B cell (primary cell): ENCODE results near the gene TNFSF12. TPM values are rescaled to one million over a fixed set of nuclear protein-coding genes. Genes with fewer than 3 reads are reported as not detected.
A peak's percentile ranks its signal among the peaks of the same experiment; 100 is the strongest.

Experiments used
- ATAC-seq: fragments of 200-7000 bp; cut with Tn5 transposase; one replicate; pipeline ENCODE4 v1.10.0; 2021; ENCODE audit warnings: low read depth, mild to moderate bottlenecking, moderate number of reproducible peaks, moderate library complexity
- CTCF ChIA-PET: fragments of 350-600 bp; sonication (Branson Sonifier 250); formaldehyde crosslinking; loops from one replicate; lab custom pipeline; 2021; ENCODE audit warnings: antibody characterized with exemption, inconsistent platforms; lab: Charles Lee
- POLR2A ChIA-PET: fragments of 350-600 bp; sonication (Branson Sonifier 250); formaldehyde crosslinking; loops from one replicate; lab custom pipeline; 2021; ENCODE audit warnings: antibody characterized with exemption; lab: Charles Lee
- DNase-seq: peaks from one replicate; pipeline ENCODE4 v3.0.0; 2013
- H2AFZ ChIP-seq: 2 replicates; pipeline ENCODE4 v1.6.1; 2012; ENCODE audit warnings: mild to moderate bottlenecking, low read depth, low read length; ENCODE audit not compliant: insufficient read depth, poor library complexity, severe bottlenecking
- H3K27ac ChIP-seq, 2 donors: 1 replicate in 1 of 2; 2 replicates in 1 of 2; pipeline ENCODE4 v1.5.1; 2012 to 2013; ENCODE audit warnings: low read length in 2 of 2, mild to moderate bottlenecking in 2 of 2, moderate library complexity in 1 of 2
- H3K27me3 ChIP-seq, 4 experiments: fragments of 200-600 bp in 1 of 4; sonication (generic) in 1 of 4; replicated peaks in 1 of 4; 1 replicate in 2 of 4; 2 replicates in 2 of 4; pipeline versions ENCODE4 v1.6.1 to v1.7.0; 2013 to 2016; ENCODE audit warnings: low read length in 3 of 4, mild to moderate bottlenecking in 2 of 4, mixed read lengths in 1 of 4, moderate library complexity in 1 of 4; ENCODE audit not compliant: insufficient read depth in 4 of 4, control insufficient read depth in 3 of 4; ENCODE audit errors: control extremely low read depth in 1 of 4
- H3K36me3 ChIP-seq, 2 experiments: replicated peaks in 1 of 2; 1 replicate in 1 of 2; 2 replicates in 1 of 2; pipeline versions ENCODE4 v1.6.1 to v1.7.1; 2013; ENCODE audit warnings: low read length in 1 of 2; ENCODE audit not compliant: insufficient read depth in 2 of 2, control insufficient read depth in 1 of 2; ENCODE audit errors: control extremely low read depth in 1 of 2, extremely low read depth in 1 of 2
- H3K4me1 ChIP-seq, 2 donors: fragments of 200-600 bp in 1 of 2; sonication (generic) in 1 of 2; 1 replicate in 1 of 2; 2 replicates in 1 of 2; pipeline versions ENCODE4 v1.5.1 to v1.6.1; 2013 to 2017; ENCODE audit warnings: low read length in 2 of 2; ENCODE audit not compliant: control insufficient read depth in 2 of 2, insufficient read depth in 2 of 2
- H3K4me2 ChIP-seq: replicated peaks from 2 replicates; pipeline ENCODE3; 2012; ENCODE audit warnings: mild to moderate bottlenecking, low read depth, low read length; ENCODE audit not compliant: poor library complexity, severe bottlenecking
- H3K4me3 ChIP-seq, 5 experiments: fragments of 200-600 bp in 1 of 5; sonication (generic) in 1 of 5; 1 replicate in 3 of 5; 2 replicates in 2 of 5; pipeline versions ENCODE4 v1.5.1 to v1.7.0; 2011 to 2016; ENCODE audit warnings: low read length in 4 of 5, mild to moderate bottlenecking in 4 of 5, low read depth in 2 of 5, control low read depth in 1 of 5, moderate library complexity in 1 of 5; ENCODE audit not compliant: insufficient read depth in 1 of 5; ENCODE audit errors: control extremely low read depth in 1 of 5, extremely low read depth in 1 of 5
- H3K79me2 ChIP-seq: fragments of 200-600 bp; sonication (generic); one replicate; pipeline ENCODE4 v1.6.0; 2016; ENCODE audit warnings: low read length; ENCODE audit not compliant: control insufficient read depth, insufficient read depth
- H3K9ac ChIP-seq: fragments of 200-600 bp; sonication (generic); 2 replicates; pipeline ENCODE4 v1.6.1; 2017; ENCODE audit warnings: mild to moderate bottlenecking, low read length, moderate library complexity
- H3K9me3 ChIP-seq, 3 donors: one replicate each; pipeline versions ENCODE4 v1.6.1 to v1.7.1; 2013; ENCODE audit warnings: low read length in 2 of 3; ENCODE audit not compliant: control insufficient read depth in 2 of 3, insufficient read depth in 1 of 3; ENCODE audit errors: control extremely low read depth in 1 of 3
- H4K20me1 ChIP-seq: 2 replicates; pipeline ENCODE4 v1.6.0; 2012; ENCODE audit warnings: mild to moderate bottlenecking, low read length; ENCODE audit not compliant: insufficient read depth, control insufficient read depth, poor library complexity, severe bottlenecking
- H3K27ac Mint-ChIP-seq: one replicate; pipeline ENCODE4 v1.8.0; 2021; ENCODE audit warnings: mixed read lengths
- H3K27me3 Mint-ChIP-seq: one replicate; pipeline ENCODE4 v1.8.0; 2021; ENCODE audit warnings: mixed read lengths
- H3K4me1 Mint-ChIP-seq: one replicate; pipeline ENCODE4 v1.8.0; 2021; ENCODE audit warnings: mixed read lengths
- H3K4me3 Mint-ChIP-seq: one replicate; pipeline ENCODE4 v1.8.0; 2021; ENCODE audit warnings: mixed read lengths
- H3K9me3 Mint-ChIP-seq: one replicate; pipeline ENCODE4 v1.8.0; 2022; ENCODE audit warnings: mixed read lengths; ENCODE audit not compliant: insufficient read depth
- CTCF ChIP-seq: fragments of 200-600 bp; IDR thresholded peaks from one replicate; pipeline ENCODE4 v1.8.0; 2022; ENCODE audit warnings: antibody characterized with exemption, mild to moderate bottlenecking
- EZH2 ChIP-seq: IDR thresholded peaks from 2 replicates; pipeline ENCODE4 v1.6.1; 2012; ENCODE audit warnings: borderline replicate concordance, low read depth, mild to moderate bottlenecking, moderate library complexity, low read length; ENCODE audit not compliant: insufficient read depth, poor library complexity, severe bottlenecking
- WGBS: methylation state at CpG from one replicate; pipeline ENCODE4 v1.1.5; 2013; ENCODE audit warnings: missing lambda C conversion rate; ENCODE audit not compliant: insufficient coverage; 5-methylcytosine and 5-hydroxymethylcytosine counted together
- intact Hi-C: fragments of 100-400 bp; cut with micrococcal nuclease; formaldehyde crosslinking; loops from one replicate; pipeline ENCODE4 v1.10.0; 2022
- polyA plus RNA-seq: library from polyadenylated mRNA; depleted of rRNA; stranded (reverse); fragments of >200 nt; gene quantifications from 2 replicates; pipeline ENCODE4 v1.2.3, GENCODE V29; 2012
- total RNA-seq, 2 donors: library from RNA; stranded (reverse); fragments of 120-200 nt in 1 of 2; gene quantifications; 1 replicate in 1 of 2; 2 replicates in 1 of 2; pipeline versions ENCODE4 v1.2.3 to v1.2.4, GENCODE V29; 2013 to 2022

The TNFSF12 gene
- total and polyA plus RNA-seq, 2 donors (not counting 1 experiment from before 2014, with no cell fraction given): 40.6 to 53.4 TPM

- Mint-ChIP-seq H3K4me3 (peak within 1 kb of the TSS; percentile 80), H3K9me3 (no peaks in the 10 kb centered on the region), H3K4me1 (peaks cover 84% of the 10 kb centered on the region), H3K27me3 (no peaks in the 10 kb centered on the region), H3K27ac (peak within 1 kb of the TSS; percentile 93)
- no peak within 1 kb of the TSS for H2AFZ ChIP-seq
- H4K20me1 ChIP-seq: peaks cover 46% of the 10 kb centered on the region
- ChIA-PET POLR2A (interaction anchor here (0.6 to 1.4 kb wide), 8 partner anchors 17 to 920 kb away, joined by 3 to 6 read pairs (median 3); partner anchors contain the start of genes FXR2, NEURL4, SENP3 and TP53), CTCF (interaction anchor here (0.9 to 3.9 kb wide), 7 partner anchors 11 to 143 kb away, joined by 3 to 23 read pairs (median 11); partner anchors contain the start of genes SENP3, SOX15, TP53 and WRAP53)
- peaks cover 22 to 54% of the 10 kb centered on the region in 2 experiments for H3K36me3 ChIP-seq
- H3K27me3 ChIP-seq: no peaks in the 10 kb centered on the region
- 48% methylated on average over 4 of the region's 7 CpGs for WGBS
- peaks cover 46% of the 10 kb centered on the region for H3K79me2 ChIP-seq
- no peaks in the 10 kb centered on the region for H3K9me3 ChIP-seq
- TF ChIP-seq EZH2 (no peak), CTCF (no peak)
- intact Hi-C loops: loop anchor here (10.0 kb wide), 1 partner anchor 564 kb away; the partner anchor contains the start of gene RNASEK
- H3K27ac ChIP-seq: peak within 1 kb of the TSS; percentile 70 to 71
- H3K4me1 ChIP-seq: peaks cover 53 to 70% of the 10 kb centered on the region in 2 donors
- H3K9ac ChIP-seq: peak within 1 kb of the TSS; percentile 19
- H3K4me3 ChIP-seq: peak within 1 kb of the TSS in 4 of 5 experiments; percentile 4 to 41 (median 21)
- DNase-seq (peak; percentile 85), ATAC-seq (peak; percentile 68)
- peak within 1 kb of the TSS; percentile 66 for H3K4me2 ChIP-seq
Observed at GRCh38 chr17:7579001-7579833, 30.4 kb downstream of the TNFSF12 start, which contains the start of gene CD68. Gene CD68, plus strand, starts transcription at chr17:7579638. Its CDS starts 40 bp downstream, at chr17:7579678.
